NAMALWA (cell line): ENCODE results near the gene TSEN54.

Experiments
- DNase-seq: peaks from one replicate; pipeline ENCODE4 v3.0.0-alpha.2; 2015; ENCODE audit warnings: low spot score

TSEN54 gene

GRCh38 chr17:75544250-75544649 is 27.9 kb downstream of the TSEN54 start:
- DNase-seq: no peak

GRCh38 chr17:75546181-75546580 is 29.9 kb downstream of the TSEN54 start:
- no peak for DNase-seq

- no peak for DNase-seq
Measured at GRCh38 chr17:75547091-75547490, 30.8 kb downstream of the TSEN54 start.

- DNase-seq: no peak
Measured at GRCh38 chr17:75548813-75549212, 32.5 kb downstream of the TSEN54 start.

GRCh38 chr17:75549246-75550138 is 33.2 kb downstream of the TSEN54 start:
- DNase-seq: no peak

GRCh38 chr17:75550139-75550465 is 33.8 kb downstream of the TSEN54 start:
- DNase-seq: no peak

- DNase-seq: no peak
Measured at GRCh38 chr17:75551266-75551665, 34.9 kb downstream of the TSEN54 start.

GRCh38 chr17:75552425-75553294 is 36.3 kb downstream of the TSEN54 start:
- DNase-seq: no peak

- DNase-seq: no peak
Measured at GRCh38 chr17:75553295-75554110, 37.2 kb downstream of the TSEN54 start.

GRCh38 chr17:75555679-75556153 is 39.4 kb downstream of the TSEN54 start:
- DNase-seq: no peak

GRCh38 chr17:75557075-75557851 is 40.9 kb downstream of the TSEN54 start:
- no peak for DNase-seq

GRCh38 chr17:75557852-75558665 is 41.7 kb downstream of the TSEN54 start:
- DNase-seq: no peak

- DNase-seq: no peak
Measured at GRCh38 chr17:75558666-75559530, 42.6 kb downstream of the TSEN54 start.

GRCh38 chr17:75559958-75560533 is 43.7 kb downstream of the TSEN54 start:
- DNase-seq: no peak

GRCh38 chr17:75561927-75562603 is 45.7 kb downstream of the TSEN54 start:
- DNase-seq: no peak

GRCh38 chr17:75563063-75563758 is 46.9 kb downstream of the TSEN54 start:
- no peak for DNase-seq

- no peak for DNase-seq
Measured at GRCh38 chr17:75564195-75564594, 47.9 kb downstream of the TSEN54 start.

- DNase-seq: no peak
Measured at GRCh38 chr17:75565066-75565465, 48.7 kb downstream of the TSEN54 start.
